HepG2 (cell line): ENCODE results near the gene HECA. TPM values are rescaled to one million over a fixed set of nuclear protein-coding genes. Genes with fewer than 3 reads are reported as not detected.

Source experiments
- BRD4 ChIP-seq: sonication (generic); formaldehyde crosslinking; IDR thresholded peaks from 2 replicates; pipeline ENCODE4 v1.4.0; 2020; ENCODE audit warnings: missing genetic modification reagents
- CENPT ChIP-seq: sonication (generic); formaldehyde crosslinking; IDR thresholded peaks from 2 replicates; pipeline ENCODE4 v1.8.0; 2022; ENCODE audit warnings: low read depth, mild to moderate bottlenecking, moderate library complexity, missing genetic modification reagents
- ELF3 ChIP-seq: IDR thresholded peaks from 2 replicates; pipeline ENCODE4 v1.6.1; 2016; ENCODE audit warnings: missing genetic modification reagents, missing compliant biosample characterization
- GLI4 ChIP-seq: sonication (generic); formaldehyde crosslinking; IDR thresholded peaks from 2 replicates; pipeline ENCODE4 v1.5.1; 2020; ENCODE audit warnings: missing genetic modification reagents, mild to moderate bottlenecking, moderate library complexity, borderline replicate concordance
- HMG20B ChIP-seq: conservative IDR thresholded peaks from 2 replicates; pipeline ENCODE4 v1.6.1; 2016; ENCODE audit warnings: missing genetic modification reagents, missing compliant biosample characterization
- HMGA1 ChIP-seq: sonication (generic); formaldehyde crosslinking; conservative IDR thresholded peaks from 2 replicates; pipeline ENCODE4 v1.4.0; 2020; ENCODE audit warnings: missing genetic modification reagents
- KAT8 ChIP-seq: IDR thresholded peaks from 2 replicates; pipeline ENCODE4 v1.6.1; 2016; ENCODE audit warnings: missing genetic modification reagents, missing compliant biosample characterization
- MAF1 ChIP-seq: sonication (generic); formaldehyde crosslinking; IDR thresholded peaks from 2 replicates; pipeline ENCODE4 v1.5.0; 2020; ENCODE audit warnings: missing genetic modification reagents, borderline replicate concordance
- NR1H2 ChIP-seq: sonication (generic); formaldehyde crosslinking; IDR thresholded peaks from 2 replicates; pipeline ENCODE4 v1.8.1; 2022; ENCODE audit warnings: low read depth, missing genetic modification reagents, borderline replicate concordance
- SIX4 ChIP-seq: sonication (generic); formaldehyde crosslinking; IDR thresholded peaks from 2 replicates; pipeline ENCODE4 v1.4.0; 2020; ENCODE audit warnings: missing genetic modification reagents
- SNRNP70 ChIP-seq: fragments of 200-400 bp; formaldehyde crosslinking; IDR thresholded peaks from 2 replicates; pipeline ENCODE4 v1.6.1; 2017; ENCODE audit warnings: mild to moderate bottlenecking, low read depth, low read length, moderate library complexity
- ZBTB34 ChIP-seq: sonication (generic); formaldehyde crosslinking; IDR thresholded peaks from 2 replicates; pipeline ENCODE4 v1.8.0; 2022; ENCODE audit warnings: mild to moderate bottlenecking, missing genetic modification reagents
- ZMYM2 ChIP-seq: sonication (generic); formaldehyde crosslinking; IDR thresholded peaks from 2 replicates; pipeline ENCODE4 v1.8.0; 2022; ENCODE audit warnings: mild to moderate bottlenecking, missing genetic modification reagents
- ZNF17 ChIP-seq: sonication (generic); formaldehyde crosslinking; IDR thresholded peaks from 2 replicates; pipeline ENCODE4 v1.5.0; 2020; ENCODE audit warnings: mild to moderate bottlenecking, missing genetic modification reagents
- ZNF253 ChIP-seq: sonication (generic); formaldehyde crosslinking; IDR thresholded peaks from 2 replicates; pipeline ENCODE4 v1.8.0; 2022; ENCODE audit warnings: mild to moderate bottlenecking, missing genetic modification reagents, borderline replicate concordance
- ZNF326 ChIP-seq: sonication (generic); formaldehyde crosslinking; IDR thresholded peaks from 2 replicates; pipeline ENCODE4 v1.4.0; 2020; ENCODE audit warnings: missing genetic modification reagents, borderline replicate concordance
- ZNF382 ChIP-seq: sonication (generic); formaldehyde crosslinking; IDR thresholded peaks from 2 replicates; pipeline ENCODE4 v1.5.0; 2020; ENCODE audit warnings: missing genetic modification reagents, mild to moderate bottlenecking, borderline replicate concordance
- ZNF432 ChIP-seq: sonication (generic); formaldehyde crosslinking; IDR thresholded peaks from 2 replicates; pipeline ENCODE4 v1.5.0; 2020; ENCODE audit warnings: missing genetic modification reagents, mild to moderate bottlenecking, borderline replicate concordance
- ZNF44 ChIP-seq: sonication (generic); formaldehyde crosslinking; IDR thresholded peaks from 2 replicates; pipeline ENCODE4 v1.5.1; 2020; ENCODE audit warnings: mild to moderate bottlenecking, missing genetic modification reagents
- ZNF567 ChIP-seq: sonication (generic); formaldehyde crosslinking; IDR thresholded peaks from 2 replicates; pipeline ENCODE4 v1.8.1; 2023; ENCODE audit warnings: mild to moderate bottlenecking, missing genetic modification reagents, borderline replicate concordance
- ZNF768 ChIP-seq: sonication (generic); formaldehyde crosslinking; IDR thresholded peaks from 2 replicates; pipeline ENCODE4 v1.4.0; 2020; ENCODE audit warnings: missing genetic modification reagents
- ZNF788 ChIP-seq: sonication (generic); formaldehyde crosslinking; IDR thresholded peaks from 2 replicates; pipeline ENCODE4 v1.5.0; 2020; ENCODE audit warnings: mild to moderate bottlenecking, missing genetic modification reagents, borderline replicate concordance
- ZNF891 ChIP-seq: sonication (generic); formaldehyde crosslinking; IDR thresholded peaks from 2 replicates; pipeline ENCODE4 v1.5.0; 2020; ENCODE audit warnings: mild to moderate bottlenecking, missing genetic modification reagents
- ZSCAN12 ChIP-seq: sonication (generic); formaldehyde crosslinking; IDR thresholded peaks from 2 replicates; pipeline ENCODE4 v1.9.0; 2021; ENCODE audit warnings: mild to moderate bottlenecking, missing genetic modification reagents
- ZSCAN5A ChIP-seq: sonication (generic); formaldehyde crosslinking; IDR thresholded peaks from 2 replicates; pipeline ENCODE4 v1.8.0; 2022; ENCODE audit warnings: mild to moderate bottlenecking, missing genetic modification reagents, borderline replicate concordance
- polyA plus RNA-seq, 8 experiments: library from polyadenylated mRNA; depleted of rRNA in 3 of 8; stranded (reverse) in 7 of 8; unstranded in 1 of 8; fragments of >200 nt; fragmentation: Illumina TruSeq in 4 of 8; extraction: Trizol in 4 of 8; gene quantifications; 2 replicates each; pipeline versions ENCODE4 v1.2.1 to v1.2.3, GENCODE V29; 2011 to 2016; ENCODE audit warnings: low read depth in 4 of 8, missing spikeins in 1 of 8, mixed read lengths in 1 of 8; ENCODE audit not compliant: insufficient read depth in 1 of 8
- total RNA-seq, 5 experiments: library from RNA; depleted of rRNA; stranded (reverse); fragments of >200 nt; fragmentation: Illumina TruSeq; extraction: Trizol; gene quantifications; 2 replicates each; pipeline ENCODE4 v1.2.3, GENCODE V29; 2016; ENCODE audit warnings: low read depth in 1 of 5
- TF ChIP-seq, protein P1 (sequence below): sonication (generic); formaldehyde crosslinking; IDR thresholded peaks from 2 replicates; pipeline ENCODE4 v1.5.0; 2020; ENCODE audit warnings: mild to moderate bottlenecking, missing genetic modification reagents, moderate library complexity
- TF ChIP-seq, protein P2 (sequence below): sonication (generic); formaldehyde crosslinking; IDR thresholded peaks from 2 replicates; pipeline ENCODE4 v1.4.0; 2020; ENCODE audit warnings: mild to moderate bottlenecking, missing genetic modification reagents

HECA gene
- total and polyA plus RNA-seq, 2 of the 13 experiments (the other 11 are each of a cell fraction or from before 2014, with no cell fraction given) = 0.18 to 0.49 TPM

DNA sequence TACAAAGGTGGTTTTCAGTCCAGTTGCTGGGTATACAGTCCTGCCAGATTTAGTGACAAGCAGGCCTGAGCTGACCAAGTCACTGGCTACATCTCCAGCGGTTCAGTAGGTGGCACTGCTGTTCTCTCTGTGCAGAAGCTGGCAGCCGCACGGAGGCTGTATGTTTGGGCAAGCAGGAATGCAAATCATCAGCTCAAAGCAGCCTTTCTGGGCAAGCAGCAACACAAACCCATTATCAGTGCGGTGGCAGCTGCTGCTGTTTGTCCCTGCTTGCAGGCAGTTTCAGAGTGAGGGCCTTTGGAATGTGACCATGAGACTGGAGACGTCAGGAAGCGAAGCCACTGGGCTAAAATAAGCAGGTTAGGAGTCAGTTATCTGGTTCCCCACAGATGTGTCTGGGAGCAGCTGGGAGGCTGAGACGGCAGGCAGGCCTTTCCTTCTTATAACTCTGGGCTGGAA lies 84.4 kb downstream of the HECA start (continued):
- TF ChIP-seq ZNF432 (CRISPR knock-in tag) (no peak), ZSCAN12 (CRISPR knock-in tag) (no peak), MAF1 (CRISPR knock-in tag) (no peak), ZMYM2 (CRISPR knock-in tag) (no peak), ZSCAN5A (CRISPR knock-in tag) (no peak), CENPT (CRISPR knock-in tag) (no peak), ELF3 (CRISPR knock-in tag) (peak; percentile 57; the same call in 1 of the 2 replicates), SNRNP70 (no peak), BRD4 (no peak), ZNF253 (CRISPR knock-in tag) (no peak), ZNF17 (no peak), HMG20B (no peak), ZNF326 (CRISPR knock-in tag) (no peak), SIX4 (no peak), KAT8 (CRISPR knock-in tag) (0 out of 2 replicates have a peak, but pooled peaks have one; percentile 40), ZNF788 (CRISPR knock-in tag) (no peak; the same call in 1 of the 2 replicates), HMGA1 (CRISPR knock-in tag) (no peak; the same call in 1 of the 2 replicates), ZNF567 (CRISPR knock-in tag) (no peak), NR1H2 (CRISPR knock-in tag) (no peak), GLI4 (CRISPR knock-in tag) (no peak), ZNF768 (CRISPR knock-in tag) (peak; percentile 79), ZNF891 (CRISPR knock-in tag) (0 out of 2 replicates have a peak, but pooled peaks have one; percentile 59), ZNF382 (no peak), ZNF44 (CRISPR knock-in tag) (no peak), ZBTB34 (no peak)
- TF ChIP-seq, protein P1, sequence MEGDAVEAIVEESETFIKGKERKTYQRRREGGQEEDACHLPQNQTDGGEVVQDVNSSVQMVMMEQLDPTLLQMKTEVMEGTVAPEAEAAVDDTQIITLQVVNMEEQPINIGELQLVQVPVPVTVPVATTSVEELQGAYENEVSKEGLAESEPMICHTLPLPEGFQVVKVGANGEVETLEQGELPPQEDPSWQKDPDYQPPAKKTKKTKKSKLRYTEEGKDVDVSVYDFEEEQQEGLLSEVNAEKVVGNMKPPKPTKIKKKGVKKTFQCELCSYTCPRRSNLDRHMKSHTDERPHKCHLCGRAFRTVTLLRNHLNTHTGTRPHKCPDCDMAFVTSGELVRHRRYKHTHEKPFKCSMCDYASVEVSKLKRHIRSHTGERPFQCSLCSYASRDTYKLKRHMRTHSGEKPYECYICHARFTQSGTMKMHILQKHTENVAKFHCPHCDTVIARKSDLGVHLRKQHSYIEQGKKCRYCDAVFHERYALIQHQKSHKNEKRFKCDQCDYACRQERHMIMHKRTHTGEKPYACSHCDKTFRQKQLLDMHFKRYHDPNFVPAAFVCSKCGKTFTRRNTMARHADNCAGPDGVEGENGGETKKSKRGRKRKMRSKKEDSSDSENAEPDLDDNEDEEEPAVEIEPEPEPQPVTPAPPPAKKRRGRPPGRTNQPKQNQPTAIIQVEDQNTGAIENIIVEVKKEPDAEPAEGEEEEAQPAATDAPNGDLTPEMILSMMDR (CRISPR knock-in tag) = peak; percentile 97
- TF ChIP-seq, protein P2, sequence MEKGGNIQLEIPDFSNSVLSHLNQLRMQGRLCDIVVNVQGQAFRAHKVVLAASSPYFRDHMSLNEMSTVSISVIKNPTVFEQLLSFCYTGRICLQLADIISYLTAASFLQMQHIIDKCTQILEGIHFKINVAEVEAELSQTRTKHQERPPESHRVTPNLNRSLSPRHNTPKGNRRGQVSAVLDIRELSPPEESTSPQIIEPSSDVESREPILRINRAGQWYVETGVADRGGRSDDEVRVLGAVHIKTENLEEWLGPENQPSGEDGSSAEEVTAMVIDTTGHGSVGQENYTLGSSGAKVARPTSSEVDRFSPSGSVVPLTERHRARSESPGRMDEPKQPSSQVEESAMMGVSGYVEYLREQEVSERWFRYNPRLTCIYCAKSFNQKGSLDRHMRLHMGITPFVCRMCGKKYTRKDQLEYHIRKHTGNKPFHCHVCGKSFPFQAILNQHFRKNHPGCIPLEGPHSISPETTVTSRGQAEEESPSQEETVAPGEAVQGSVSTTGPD = no peak
